ENCODE data around the gene IL6.

IL6 gene

GRCh38 chr7:22717760-22718159 is 9.2 kb upstream of the IL6 start:
- Histone ChIP-seq H3K4me3 (ENCODE audit: extremely low read depth, insufficient read depth, low read length, poor library complexity, severe bottlenecking) (no peak overlapping the region), H3K36me3 (ENCODE audit: control insufficient read depth, insufficient read depth, low read length) (no peaks in the 10 kb centered on the region), H3K9me3 (ENCODE audit: control insufficient read depth, low read length) (no peaks in the 10 kb centered on the region), H3K4me1 (ENCODE audit: control insufficient read depth, insufficient read depth, low read length, poor library complexity, severe bottlenecking) (peaks cover 3% of the 10 kb centered on the region), H3K27ac (ENCODE audit: low read depth, low read length, severe bottlenecking) (no peak overlapping the region)
- WGBS, 2 experiments (ENCODE audit: insufficient coverage in 2 of 2) = 91 to 95% methylated on average over 7 of the region's 7 CpGs

- H3K4me3 ChIP-seq (ENCODE audit: extremely low read depth, insufficient read depth, low read length, poor library complexity, severe bottlenecking) = no peak overlapping the region
- 83 to 86% methylated on average over 5 to 6 of the region's 6 CpGs for WGBS, 2 experiments (ENCODE audit: insufficient coverage in 2 of 2)
- H3K9me3 ChIP-seq (ENCODE audit: control insufficient read depth, low read length) = no peaks in the 10 kb centered on the region
- H3K27ac ChIP-seq (ENCODE audit: low read depth, low read length, severe bottlenecking) = no peak overlapping the region
- H3K36me3 ChIP-seq (ENCODE audit: control insufficient read depth, insufficient read depth, low read length) = no peaks in the 10 kb centered on the region
- peaks cover 4% of the 10 kb centered on the region for H3K4me1 ChIP-seq (ENCODE audit: control insufficient read depth, insufficient read depth, low read length, poor library complexity, severe bottlenecking)
Observed at GRCh38 chr7:22718200-22718711, 8.7 kb upstream of the IL6 start.

GRCh38 chr7:22718911-22719420 is 8.0 kb upstream of the IL6 start:
- H3K4me3 ChIP-seq (ENCODE audit: extremely low read depth, insufficient read depth, low read length, poor library complexity, severe bottlenecking) = no peak overlapping the region
- no peaks in the 10 kb centered on the region for H3K36me3 ChIP-seq (ENCODE audit: control insufficient read depth, insufficient read depth, low read length)
- WGBS, 2 experiments (ENCODE audit: insufficient coverage in 2 of 2) = 0% methylated on average over 1 of the region's 1 CpG; no CpG with 5 or more reads in 1 of the 2 experiments
- no peak overlapping the region for H3K27ac ChIP-seq (ENCODE audit: low read depth, low read length, severe bottlenecking)
- H3K9me3 ChIP-seq (ENCODE audit: control insufficient read depth, low read length) = no peaks in the 10 kb centered on the region
- peaks cover 4% of the 10 kb centered on the region for H3K4me1 ChIP-seq (ENCODE audit: control insufficient read depth, insufficient read depth, low read length, poor library complexity, severe bottlenecking)

GRCh38 chr7:22720791-22721786 is 5.9 kb upstream of the IL6 start:
- WGBS, 2 experiments (ENCODE audit: insufficient coverage in 2 of 2) = 92 to 94% methylated on average over 2 of the region's 3 CpGs
- H3K9me3 ChIP-seq (ENCODE audit: control insufficient read depth, low read length) = no peaks in the 10 kb centered on the region

GRCh38 chr7:22722536-22723180 is 4.3 kb upstream of the IL6 start:
- WGBS, 2 experiments (ENCODE audit: insufficient coverage in 2 of 2) = 79 to 84% methylated on average over 2 to 5 of the region's 6 CpGs
- H3K4me3 ChIP-seq (ENCODE audit: extremely low read depth, insufficient read depth, low read length, poor library complexity, severe bottlenecking) = no peak overlapping the region
- H3K9me3 ChIP-seq (ENCODE audit: control insufficient read depth, low read length) = no peaks in the 10 kb centered on the region
- peak overlapping the region; percentile 54 for H3K27ac ChIP-seq (ENCODE audit: low read depth, low read length, severe bottlenecking)
- H3K36me3 ChIP-seq (ENCODE audit: control insufficient read depth, insufficient read depth, low read length) = no peaks in the 10 kb centered on the region
- peaks cover 9% of the 10 kb centered on the region for H3K4me1 ChIP-seq (ENCODE audit: control insufficient read depth, insufficient read depth, low read length, poor library complexity, severe bottlenecking)

More at GRCh38 chr7:22720791-22721786, 5.9 kb upstream of the IL6 start:
- no peak overlapping the region for H3K27ac ChIP-seq (ENCODE audit: low read depth, low read length, severe bottlenecking)
- H3K36me3 ChIP-seq (ENCODE audit: control insufficient read depth, insufficient read depth, low read length) = no peaks in the 10 kb centered on the region
- peaks cover 6% of the 10 kb centered on the region for H3K4me1 ChIP-seq (ENCODE audit: control insufficient read depth, insufficient read depth, low read length, poor library complexity, severe bottlenecking)
- no peak overlapping the region for H3K4me3 ChIP-seq (ENCODE audit: extremely low read depth, insufficient read depth, low read length, poor library complexity, severe bottlenecking)

- no peaks in the 10 kb centered on the region for H3K9me3 ChIP-seq (ENCODE audit: control insufficient read depth, low read length)
- peak overlapping the region; percentile 54 for H3K27ac ChIP-seq (ENCODE audit: low read depth, low read length, severe bottlenecking)
- no peaks in the 10 kb centered on the region for H3K36me3 ChIP-seq (ENCODE audit: control insufficient read depth, insufficient read depth, low read length)
- no peak overlapping the region for H3K4me3 ChIP-seq (ENCODE audit: extremely low read depth, insufficient read depth, low read length, poor library complexity, severe bottlenecking)
- 69 to 100% methylated on average over 1 to 2 of the region's 2 CpGs for WGBS, 2 experiments (ENCODE audit: insufficient coverage in 2 of 2)
- peaks cover 11% of the 10 kb centered on the region for H3K4me1 ChIP-seq (ENCODE audit: control insufficient read depth, insufficient read depth, low read length, poor library complexity, severe bottlenecking)
Observed at GRCh38 chr7:22723181-22723601, 3.8 kb upstream of the IL6 start.

GRCh38 chr7:22723637-22724036 is 3.4 kb upstream of the IL6 start:
- H3K4me1 ChIP-seq (ENCODE audit: control insufficient read depth, insufficient read depth, low read length, poor library complexity, severe bottlenecking) = peaks cover 14% of the 10 kb centered on the region
- H3K27ac ChIP-seq (ENCODE audit: low read depth, low read length, severe bottlenecking) = peak overlapping the region; percentile 54
- 100% methylated on average over 1 of the region's 4 CpGs for WGBS, 2 experiments (ENCODE audit: insufficient coverage in 2 of 2)

GRCh38 chr7:22724861-22725260 is 2.1 kb upstream of the IL6 start:
- H3K4me3 ChIP-seq (ENCODE audit: extremely low read depth, insufficient read depth, low read length, poor library complexity, severe bottlenecking) = no peak overlapping the region
- H3K27ac ChIP-seq (ENCODE audit: low read depth, low read length, severe bottlenecking) = no peak overlapping the region
- no peaks in the 10 kb centered on the region for H3K9me3 ChIP-seq (ENCODE audit: control insufficient read depth, low read length)
- H3K4me1 ChIP-seq (ENCODE audit: control insufficient read depth, insufficient read depth, low read length, poor library complexity, severe bottlenecking) = peaks cover 20% of the 10 kb centered on the region
- WGBS, 2 experiments (ENCODE audit: insufficient coverage in 2 of 2) = 92 to 96% methylated on average over 1 to 4 of the region's 6 CpGs
- H3K36me3 ChIP-seq (ENCODE audit: control insufficient read depth, insufficient read depth, low read length) = no peaks in the 10 kb centered on the region

More at GRCh38 chr7:22723637-22724036, 3.4 kb upstream of the IL6 start:
- H3K9me3 ChIP-seq (ENCODE audit: control insufficient read depth, low read length) = no peaks in the 10 kb centered on the region
- no peak overlapping the region for H3K4me3 ChIP-seq (ENCODE audit: extremely low read depth, insufficient read depth, low read length, poor library complexity, severe bottlenecking)
- no peaks in the 10 kb centered on the region for H3K36me3 ChIP-seq (ENCODE audit: control insufficient read depth, insufficient read depth, low read length)

GRCh38 chr7:22725585-22725984 is 1.4 kb upstream of the IL6 start:
- Histone ChIP-seq H3K27ac (ENCODE audit: low read depth, low read length, severe bottlenecking) (no peak overlapping the region), H3K4me1 (ENCODE audit: control insufficient read depth, insufficient read depth, low read length, poor library complexity, severe bottlenecking) (peaks cover 20% of the 10 kb centered on the region), H3K9me3 (ENCODE audit: control insufficient read depth, low read length) (no peaks in the 10 kb centered on the region), H3K36me3 (ENCODE audit: control insufficient read depth, insufficient read depth, low read length) (peaks cover 7% of the 10 kb centered on the region), H3K4me3 (ENCODE audit: extremely low read depth, insufficient read depth, low read length, poor library complexity, severe bottlenecking) (no peak overlapping the region)
- 79 to 88% methylated on average over 8 to 9 of the region's 9 CpGs for WGBS, 2 experiments (ENCODE audit: insufficient coverage in 2 of 2)

- H3K27ac ChIP-seq (ENCODE audit: low read depth, low read length, severe bottlenecking) = peak overlapping the region; percentile 83
- WGBS, 2 experiments (ENCODE audit: insufficient coverage in 2 of 2) = 6 to 15% methylated on average over 5 to 6 of the region's 8 CpGs
- H3K4me1 ChIP-seq (ENCODE audit: control insufficient read depth, insufficient read depth, low read length, poor library complexity, severe bottlenecking) = peaks cover 20% of the 10 kb centered on the region
- no peaks in the 10 kb centered on the region for H3K9me3 ChIP-seq (ENCODE audit: control insufficient read depth, low read length)
- peaks cover 7% of the 10 kb centered on the region for H3K36me3 ChIP-seq (ENCODE audit: control insufficient read depth, insufficient read depth, low read length)
- H3K4me3 ChIP-seq (ENCODE audit: extremely low read depth, insufficient read depth, low read length, poor library complexity, severe bottlenecking) = peak overlapping the region; percentile 33
Observed at GRCh38 chr7:22726345-22726906, 574 bp upstream of the IL6 start.

All from mesodermal cell (in vitro differentiated cells).